T-helper 2 cell (primary cell): Measurements from ENCODE around the gene FDPS.
"Not testable (repeated sequence)": the region's sequence is repeated elsewhere in the genome, so short reads cannot be mapped to it uniquely, and the experiment has no call there.

Experiments
- DNase-seq, 5 experiments: peaks; one replicate each; pipeline versions ENCODE4 v3.0.0 to v3.0.0-alpha.2; 2012 to 2022

FDPS gene

GRCh38 chr1:155320661-155321617, 12.3 kb downstream of the FDPS start, which contains the start of gene RUSC1:
TSS of gene RUSC1 (plus strand) at chr1:155320894. CDS start at chr1:155321774, 880 bp downstream.
- peak; percentile 28 to 79 (median 51) for DNase-seq

GRCh38 chr1:155321639-155322503, 13.2 kb downstream of the FDPS start:
- peak in 1 of 5 experiments; percentile 23 for DNase-seq

- DNase-seq, result peak in 1 of 5 experiments; percentile 21
Measured at GRCh38 chr1:155322571-155322952, 13.9 kb downstream of the FDPS start.

GRCh38 chr1:155322953-155323728, 14.5 kb downstream of the FDPS start:
- DNase-seq, result peak; percentile 76 to 80 (median 76)

- DNase-seq, result peak; percentile 62 to 89 (median 73)
Measured at GRCh38 chr1:155323729-155324036, 15.0 kb downstream of the FDPS start.

- peak; percentile 78 to 94 (median 87) for DNase-seq
Measured at GRCh38 chr1:155324037-155324716, 15.5 kb downstream of the FDPS start.

- peak in 1 of 5 experiments; percentile 15 for DNase-seq
Measured at GRCh38 chr1:155324717-155325602, 16.3 kb downstream of the FDPS start.

GRCh38 chr1:155325603-155325893, 16.9 kb downstream of the FDPS start:
- DNase-seq, result no peak

GRCh38 chr1:155326020-155326526, 17.4 kb downstream of the FDPS start:
- peak in 1 of 5 experiments; percentile 21 for DNase-seq

GRCh38 chr1:155326631-155327037, 18.0 kb downstream of the FDPS start:
- no peak for DNase-seq

- DNase-seq, result no peak
Measured at GRCh38 chr1:155327981-155328380, 19.3 kb downstream of the FDPS start.

- not testable (repeated sequence) for DNase-seq
Measured at GRCh38 chr1:155328856-155329255, 20.2 kb downstream of the FDPS start.

- peak in 1 of 5 experiments; percentile 27 for DNase-seq
Measured at GRCh38 chr1:155329980-155330598, 21.4 kb downstream of the FDPS start.

- no peak for DNase-seq
Measured at GRCh38 chr1:155334962-155335361, 26.3 kb downstream of the FDPS start.

- DNase-seq, result no peak
Measured at GRCh38 chr1:155339515-155340097, 30.9 kb downstream of the FDPS start.

GRCh38 chr1:155342842-155343241, 34.2 kb downstream of the FDPS start:
- DNase-seq, result no peak

GRCh38 chr1:155352631-155353030, 44.0 kb downstream of the FDPS start:
- DNase-seq, result no peak

- DNase-seq, result no peak
Measured at GRCh38 chr1:155360051-155360450, 51.4 kb downstream of the FDPS start.
